Measurements from ENCODE around the gene FBXW2. TPM values are rescaled to one million over a fixed set of nuclear protein-coding genes. Genes with fewer than 3 reads are reported as not detected.

Gene FBXW2
- total RNA-seq, 1 experiment from 2014 or later = 46.0 TPM

- no peak for ATAC-seq
- Histone ChIP-seq H3K4me3 (ENCODE audit: low read depth in 2 of 2, low read length in 2 of 2) (peak overlapping the region; percentile 56 to 66), H3K27ac (ENCODE audit: low read length) (peak overlapping the region; percentile 74), H3K4me1 (ENCODE audit: control insufficient read depth, insufficient read depth, low read length) (peaks cover 33% of the 10 kb centered on the region), H3K36me3 (ENCODE audit: control insufficient read depth, insufficient read depth, low read length) (no peaks in the 10 kb centered on the region), H3K9me3 (ENCODE audit: control insufficient read depth, insufficient read depth, low read depth, low read length) (no peaks in the 10 kb centered on the region), H3K27me3 (ENCODE audit: control insufficient read depth, insufficient read depth, low read length) (no peaks in the 10 kb centered on the region)
- intact Hi-C loops (cut with micrococcal nuclease; ENCODE audit: unreplicated experiment) = loop anchor here (5.0 kb wide), 1 partner anchor 95 kb away; no protein-coding TSS in a partner anchor
- CTCF ChIA-PET = no interaction called here
- BruUV-seq (replicated peaks) = no TSS peak
- TF ChIP-seq POLR2AphosphoS5 (IDR thresholded peaks at IDR 0.05; ENCODE audit: low read depth, low read length) (no peak), SIN3A (IDR thresholded peaks at IDR 0.05; ENCODE audit: borderline replicate concordance, insufficient read depth, low read depth, low read length) (no peak), REST (IDR thresholded peaks at IDR 0.05; ENCODE audit: insufficient read depth in 1 of 2, low read depth in 2 of 2, low read length in 1 of 2) (no peak), CTCF (IDR thresholded peaks at IDR 0.05) (no peak), TCF7L2 (IDR thresholded peaks at IDR 0.05; ENCODE audit: low read depth, low read length) (no peak)
- POLR2A ChIA-PET = no interaction called here
- no peak for DNase-seq (ENCODE audit: low read depth, low spot score)
- in situ Hi-C loops (cut with HindIII; ENCODE audit: low pct_unique_long_range_greater_than_20kb, low sequenced_read_pairs) = no loop called here
Measured at GRCh38 chr9:120711841-120712538, 81.2 kb downstream of the FBXW2 start.

GRCh38 chr9:120711354-120711753 lies 81.9 kb downstream of the FBXW2 start:
- no peak for TF ChIP-seq POLR2AphosphoS5 (IDR thresholded peaks at IDR 0.05; ENCODE audit: low read depth, low read length)
- TF ChIP-seq CTCF (IDR thresholded peaks at IDR 0.05) = no peak
- no peak for TF ChIP-seq SIN3A (IDR thresholded peaks at IDR 0.05; ENCODE audit: borderline replicate concordance, insufficient read depth, low read depth, low read length)
- no peak for TF ChIP-seq TCF7L2 (IDR thresholded peaks at IDR 0.05; ENCODE audit: low read depth, low read length)
- TF ChIP-seq REST (IDR thresholded peaks at IDR 0.05; ENCODE audit: insufficient read depth in 1 of 2, low read depth in 2 of 2, low read length in 1 of 2) = no peak
- DNase-seq (ENCODE audit: low read depth, low spot score) (no peak), ATAC-seq (no peak)
- intact Hi-C loops (cut with micrococcal nuclease; ENCODE audit: unreplicated experiment) (loop anchor here (5.0 kb wide), 1 partner anchor 94 kb away; no protein-coding TSS in a partner anchor), in situ Hi-C loops (cut with HindIII; ENCODE audit: low pct_unique_long_range_greater_than_20kb, low sequenced_read_pairs) (no loop called here)
- ChIA-PET CTCF (no interaction called here), POLR2A (no interaction called here)
- no TSS peak for BruUV-seq (replicated peaks)
- peak overlapping the region; percentile 74 for H3K27ac ChIP-seq (ENCODE audit: low read length)
- no peaks in the 10 kb centered on the region for H3K9me3 ChIP-seq (ENCODE audit: control insufficient read depth, insufficient read depth, low read depth, low read length)
- H3K27me3 ChIP-seq (ENCODE audit: control insufficient read depth, insufficient read depth, low read length) = no peaks in the 10 kb centered on the region
- 0 out of 4 replicates have a peak overlapping the region, but pooled peaks of 1 of the 2 experiments have one; percentile 3 for H3K4me3 ChIP-seq (ENCODE audit: low read depth in 2 of 2, low read length in 2 of 2)
- no peaks in the 10 kb centered on the region for H3K36me3 ChIP-seq (ENCODE audit: control insufficient read depth, insufficient read depth, low read length)
- H3K4me1 ChIP-seq (ENCODE audit: control insufficient read depth, insufficient read depth, low read length) = peaks cover 33% of the 10 kb centered on the region
